Hepatocyte (in vitro differentiated cells): ENCODE measurements around the gene TEX35.

Experiments
- EZH2 ChIP-seq: fragments of 200-600 bp; sonication (generic); IDR thresholded peaks from 2 replicates; pipeline ENCODE4 v1.6.1; 2016; ENCODE audit warnings: antibody characterized with exemption, mild to moderate bottlenecking, borderline replicate concordance
- EZH2phosphoT487 ChIP-seq: fragments of 200-600 bp; sonication (generic); IDR thresholded peaks from one replicate; pipeline ENCODE4 v1.6.1; 2018; ENCODE audit warnings: antibody characterized with exemption, mild to moderate bottlenecking, low read depth, moderate library complexity; ENCODE audit not compliant: unreplicated experiment, severe bottlenecking
- TF ChIP-seq, protein P1 (sequence below): fragments of 200-600 bp; sonication (generic); IDR thresholded peaks from 2 replicates; pipeline ENCODE4 v1.5.1; 2016; ENCODE audit warnings: antibody characterized with exemption, mild to moderate bottlenecking; ENCODE audit not compliant: poor library complexity

DNA sequence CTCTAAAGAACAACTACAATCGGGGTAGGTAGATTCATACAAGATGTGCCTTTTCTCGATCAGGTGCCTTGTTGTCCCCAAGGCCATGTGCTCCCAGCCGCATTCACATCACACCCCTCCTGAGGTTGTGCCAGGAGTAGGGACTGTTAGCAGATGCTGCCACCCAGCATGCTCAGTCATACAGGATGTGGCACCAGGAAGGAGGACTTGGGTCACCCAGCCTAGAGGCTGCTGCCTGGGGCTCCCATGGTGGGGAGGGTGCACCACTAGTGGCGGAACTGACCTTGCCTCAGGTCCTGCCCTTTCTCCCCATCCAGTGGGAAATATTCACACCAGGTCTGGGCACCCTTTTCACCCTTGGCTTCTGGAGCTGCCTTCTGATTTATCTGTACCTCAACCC lies 8.3 kb downstream of the TEX35 start:
- TF ChIP-seq, protein P1, sequence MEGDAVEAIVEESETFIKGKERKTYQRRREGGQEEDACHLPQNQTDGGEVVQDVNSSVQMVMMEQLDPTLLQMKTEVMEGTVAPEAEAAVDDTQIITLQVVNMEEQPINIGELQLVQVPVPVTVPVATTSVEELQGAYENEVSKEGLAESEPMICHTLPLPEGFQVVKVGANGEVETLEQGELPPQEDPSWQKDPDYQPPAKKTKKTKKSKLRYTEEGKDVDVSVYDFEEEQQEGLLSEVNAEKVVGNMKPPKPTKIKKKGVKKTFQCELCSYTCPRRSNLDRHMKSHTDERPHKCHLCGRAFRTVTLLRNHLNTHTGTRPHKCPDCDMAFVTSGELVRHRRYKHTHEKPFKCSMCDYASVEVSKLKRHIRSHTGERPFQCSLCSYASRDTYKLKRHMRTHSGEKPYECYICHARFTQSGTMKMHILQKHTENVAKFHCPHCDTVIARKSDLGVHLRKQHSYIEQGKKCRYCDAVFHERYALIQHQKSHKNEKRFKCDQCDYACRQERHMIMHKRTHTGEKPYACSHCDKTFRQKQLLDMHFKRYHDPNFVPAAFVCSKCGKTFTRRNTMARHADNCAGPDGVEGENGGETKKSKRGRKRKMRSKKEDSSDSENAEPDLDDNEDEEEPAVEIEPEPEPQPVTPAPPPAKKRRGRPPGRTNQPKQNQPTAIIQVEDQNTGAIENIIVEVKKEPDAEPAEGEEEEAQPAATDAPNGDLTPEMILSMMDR = no peak
- TF ChIP-seq EZH2 (no peak), EZH2phosphoT487 (no peak)
